OCI-LY7 (cell line): ENCODE results near the gene CD109. TPM values are rescaled to one million over a fixed set of nuclear protein-coding genes. Genes with fewer than 3 reads are reported as not detected.

Experiments
- BruUV-seq: library from RNA; stranded (reverse); fragments of 400-500 nt; replicated peaks from 2 replicates; lab custom pipeline; 2021; lab: Mats Ljungman, UMichigan
- CTCF ChIA-PET: fragments of 300-600 bp; sonication (Branson Sonifier 250); formaldehyde crosslinking; loops from one replicate; lab custom pipeline; 2022; ENCODE audit warnings: antibody characterized with exemption; ENCODE audit not compliant: unreplicated experiment; lab: Charles Lee
- POLR2A ChIA-PET: fragments of 300-600 bp; sonication (Branson Sonifier 250); formaldehyde crosslinking; loops from one replicate; lab custom pipeline; 2022; ENCODE audit warnings: antibody characterized with exemption; lab: Charles Lee
- DNase-seq: peaks from one replicate; pipeline ENCODE4 v3.0.0-alpha.2; 2015; ENCODE audit warnings: low spot score
- H2AFZ ChIP-seq: fragments of 200-600 bp; sonication (generic), shearing (Covaris generic); 2 replicates; pipeline ENCODE4 v1.6.1; 2014; ENCODE audit warnings: mild to moderate bottlenecking, antibody characterized with exemption, low read length, moderate library complexity
- H3K27ac ChIP-seq: fragments of 200-600 bp; sonication (generic); 2 replicates; pipeline ENCODE4 v1.5.1; 2014; ENCODE audit warnings: mixed run types, low read depth, mild to moderate bottlenecking, moderate library complexity, low read length, inconsistent platforms; ENCODE audit not compliant: poor library complexity, severe bottlenecking
- H3K36me3 ChIP-seq: fragments of 200-600 bp; sonication (generic); 2 replicates; pipeline ENCODE4 v1.6.1; 2014; ENCODE audit warnings: mild to moderate bottlenecking, antibody characterized with exemption, low read length, moderate library complexity, mixed read lengths; ENCODE audit not compliant: insufficient read depth
- H3K4me1 ChIP-seq: fragments of 200-600 bp; sonication (generic); 2 replicates; pipeline ENCODE4 v1.5.1; 2014; ENCODE audit warnings: mild to moderate bottlenecking, low read length; ENCODE audit not compliant: insufficient read depth, poor library complexity, severe bottlenecking
- H3K4me2 ChIP-seq: fragments of 200-600 bp; sonication (generic); 2 replicates; pipeline ENCODE4 v1.6.1; 2014; ENCODE audit warnings: mild to moderate bottlenecking, low read length
- H3K4me3 ChIP-seq: fragments of 200-600 bp; sonication (generic); 2 replicates; pipeline ENCODE4 v1.5.1; 2014; ENCODE audit warnings: mild to moderate bottlenecking, low read depth, low read length; ENCODE audit not compliant: poor library complexity, severe bottlenecking
- H3K79me2 ChIP-seq: fragments of 200-600 bp; sonication (generic); 2 replicates; pipeline ENCODE4 v1.6.1; 2016; ENCODE audit warnings: low read depth, mild to moderate bottlenecking, low read length, moderate library complexity, mixed read lengths; ENCODE audit not compliant: insufficient read depth
- H3K9me2 ChIP-seq: fragments of 200-600 bp; sonication (generic); 2 replicates; pipeline ENCODE4 v1.6.1; 2016; ENCODE audit warnings: mild to moderate bottlenecking, low read length, mixed read lengths; ENCODE audit not compliant: insufficient read depth
- H3K9me3 ChIP-seq: fragments of 200-600 bp; sonication (generic); 2 replicates; pipeline ENCODE4 v1.6.1; 2014; ENCODE audit warnings: mild to moderate bottlenecking, mixed run types, low read length, mixed read lengths
- H4K20me1 ChIP-seq: fragments of 200-600 bp; sonication (generic); 2 replicates; pipeline ENCODE4 v1.6.1; 2014; ENCODE audit warnings: mild to moderate bottlenecking, antibody characterized with exemption, low read length, moderate library complexity, mixed read lengths; ENCODE audit not compliant: insufficient read depth
- CTCF ChIP-seq: fragments of 200-600 bp; sonication (generic); conservative IDR thresholded peaks from 2 replicates; pipeline ENCODE4 v1.5.1; 2014; ENCODE audit warnings: mild to moderate bottlenecking, antibody characterized with exemption, low read length, moderate library complexity, mixed read lengths
- EZH2phosphoT487 ChIP-seq: fragments of 200-600 bp; sonication (generic); IDR thresholded peaks from 2 replicates; pipeline ENCODE4 v1.6.1; 2018; ENCODE audit warnings: low read depth, borderline replicate concordance, mild to moderate bottlenecking, mixed run types, antibody characterized with exemption, low read length, moderate library complexity, mixed read lengths
- intact Hi-C: fragments of 100-400 bp; cut with micrococcal nuclease; formaldehyde crosslinking; loops from one replicate; pipeline ENCODE4 v1.10.0; 2022; ENCODE audit not compliant: unreplicated experiment
- total RNA-seq, 2 experiments: library from RNA; depleted of rRNA in 1 of 2; stranded (reverse); fragments of >200 nt in 1 of 2; shearing (Covaris generic) in 1 of 2; gene quantifications; 2 replicates each; pipeline ENCODE4 v1.2.3, GENCODE V29; 2014 to 2022

The CD109 gene
- total RNA-seq, 2 experiments from 2014 or later = 0.08 TPM; not detected in 1

GRCh38 chr6:73867411-73867810 is 171.4 kb downstream of the CD109 start:
- intact Hi-C loops = no loop called here
- H3K4me1 ChIP-seq = no peaks in the 10 kb centered on the region
- ChIA-PET POLR2A (interaction anchor here (0.6 to 0.9 kb wide), 2 partner anchors 10 to 131 kb away, joined by 3 read pairs; no protein-coding TSS in a partner anchor), CTCF (no interaction called here)
- H3K4me2 ChIP-seq = no peak overlapping the region
- no peaks in the 10 kb centered on the region for H3K9me3 ChIP-seq
- no peak overlapping the region for H2AFZ ChIP-seq
- no peaks in the 10 kb centered on the region for H3K36me3 ChIP-seq
- no peak for TF ChIP-seq CTCF
- no peak for TF ChIP-seq EZH2phosphoT487
- no peak overlapping the region for H3K27ac ChIP-seq
- DNase-seq = no peak
- no peaks in the 10 kb centered on the region for H3K79me2 ChIP-seq
- no peaks in the 10 kb centered on the region for H3K9me2 ChIP-seq
- BruUV-seq = no TSS peak
- no peak overlapping the region for H3K4me3 ChIP-seq
- no peaks in the 10 kb centered on the region for H4K20me1 ChIP-seq

GRCh38 chr6:73870907-73871306 is 174.9 kb downstream of the CD109 start:
- H3K9me2 ChIP-seq = no peaks in the 10 kb centered on the region
- H3K79me2 ChIP-seq = no peaks in the 10 kb centered on the region
- no peaks in the 10 kb centered on the region for H3K4me1 ChIP-seq
- H4K20me1 ChIP-seq = no peaks in the 10 kb centered on the region
- no peak overlapping the region for H3K4me2 ChIP-seq
- DNase-seq = no peak
- H3K27ac ChIP-seq = no peak overlapping the region
- BruUV-seq = no TSS peak
- no peak overlapping the region for H2AFZ ChIP-seq
- CTCF ChIA-PET = no interaction called here
- no peak overlapping the region for H3K4me3 ChIP-seq
- intact Hi-C loops = no loop called here
- no peaks in the 10 kb centered on the region for H3K36me3 ChIP-seq
- TF ChIP-seq EZH2phosphoT487 = no peak
- no peaks in the 10 kb centered on the region for H3K9me3 ChIP-seq
- POLR2A ChIA-PET = no interaction called here

GRCh38 chr6:73873081-73873480 is 177.1 kb downstream of the CD109 start:
- Histone ChIP-seq H4K20me1 (no peaks in the 10 kb centered on the region), H3K9me3 (no peaks in the 10 kb centered on the region), H3K4me3 (no peak overlapping the region), H2AFZ (no peak overlapping the region), H3K4me1 (no peaks in the 10 kb centered on the region), H3K79me2 (no peaks in the 10 kb centered on the region), H3K9me2 (no peaks in the 10 kb centered on the region), H3K4me2 (no peak overlapping the region), H3K27ac (no peak overlapping the region), H3K36me3 (no peaks in the 10 kb centered on the region)
- POLR2A ChIA-PET = no interaction called here
- no peak for DNase-seq
- BruUV-seq = no TSS peak
- intact Hi-C loops = no loop called here
- TF ChIP-seq EZH2phosphoT487 (no peak), CTCF (no peak)
- CTCF ChIA-PET = no interaction called here

Other genes starting within 250 kb of the CD109 start
- gene CGAS, start 243.9 kb upstream of the CD109 start, total RNA-seq (2014; rRNA removed; shearing (Covaris generic)) = 0.18 and 1.3 TPM in 2 replicates
- gene CGAS, start 243.9 kb upstream of the CD109 start, total RNA-seq (2022) = 0.40 and 0.42 TPM in 2 replicates
- 44.0 and 63.8 TPM in 2 replicates for gene MTO1, start 234.5 kb upstream of the CD109 start, total RNA-seq (2014; rRNA removed; shearing (Covaris generic))
- 72.5 and 90.3 TPM in 2 replicates for gene MTO1, start 234.5 kb upstream of the CD109 start, total RNA-seq (2022)
- 8,152 and 8,173 TPM in 2 replicates for gene EEF1A1, start 175.2 kb upstream of the CD109 start, total RNA-seq (2014; rRNA removed; shearing (Covaris generic))
- 8,197 and 8,593 TPM in 2 replicates for gene EEF1A1, start 175.2 kb upstream of the CD109 start, total RNA-seq (2022)
- 7.4 and 8.5 TPM in 2 replicates for gene SLC17A5, start 42.2 kb upstream of the CD109 start, total RNA-seq (2014; rRNA removed; shearing (Covaris generic))
- gene SLC17A5, start 42.2 kb upstream of the CD109 start, total RNA-seq (2022) = 8.4 and 9.6 TPM in 2 replicates